PC-3 (cell line): ENCODE measurements around the gene ARHGAP11B.
"Not testable (repeated sequence)": the region's sequence is repeated elsewhere in the genome, so short reads cannot be mapped to it uniquely, and the experiment has no call there.

Experiments used
- ATAC-seq: fragments of 200-7000 bp; cut with Tn5 transposase; 2 replicates; pipeline ENCODE4 v1.9.1; 2020; ENCODE audit warnings: mild to moderate bottlenecking, moderate library complexity
- BruUV-seq: library from RNA; stranded (reverse); fragments of 400-500 nt; replicated peaks from 2 replicates; lab custom pipeline; 2021; lab: Mats Ljungman, UMichigan
- CTCF ChIA-PET: fragments of 300-600 bp; sonication (Branson Sonifier 250); formaldehyde crosslinking; loops from one replicate; lab custom pipeline; 2022; ENCODE audit warnings: antibody characterized with exemption; lab: Charles Lee
- POLR2A ChIA-PET: fragments of 300-600 bp; sonication (Branson Sonifier 250); formaldehyde crosslinking; loops from one replicate; lab custom pipeline; 2022; ENCODE audit warnings: antibody characterized with exemption; ENCODE audit not compliant: unreplicated experiment; lab: Charles Lee
- DNase-seq: peaks from one replicate; pipeline ENCODE4 v3.0.0-alpha.2; 2015
- H2AFZ ChIP-seq: fragments of 300-600 bp; sonication (generic); 2 replicates; pipeline ENCODE4 v1.6.0; 2016; ENCODE audit warnings: antibody characterized with exemption, low read length
- H3F3A ChIP-seq: fragments of 300-600 bp; sonication (generic); one replicate; pipeline ENCODE4 v1.6.0; 2017; ENCODE audit warnings: antibody characterized with exemption, low read length, control low read depth, mild to moderate bottlenecking; ENCODE audit not compliant: unreplicated experiment
- H3K27ac ChIP-seq: fragments of 300-600 bp; sonication (generic); 2 replicates; pipeline ENCODE4 v1.5.1; 2016; ENCODE audit warnings: mild to moderate bottlenecking, low read length
- H3K27me3 ChIP-seq: fragments of 300-600 bp; sonication (generic); 2 replicates; pipeline ENCODE4 v1.6.1; 2016; ENCODE audit warnings: low read length, mixed read lengths
- H3K36me3 ChIP-seq: fragments of 300-600 bp; sonication (generic); 2 replicates; pipeline ENCODE4 v1.6.1; 2016; ENCODE audit warnings: low read depth, mixed run types, low read length, mixed read lengths
- H3K4me1 ChIP-seq: fragments of 300-600 bp; sonication (generic); 2 replicates; pipeline ENCODE4 v1.5.1; 2016; ENCODE audit warnings: low read length; ENCODE audit not compliant: insufficient read depth
- H3K4me2 ChIP-seq: fragments of 300-600 bp; sonication (generic); 2 replicates; pipeline ENCODE4 v1.6.0; 2016; ENCODE audit warnings: low read length
- H3K4me3 ChIP-seq: fragments of 300-600 bp; sonication (generic); 2 replicates; pipeline ENCODE4 v1.5.1; 2016; ENCODE audit warnings: mild to moderate bottlenecking, low read length, mixed read lengths
- H3K79me2 ChIP-seq: fragments of 300-600 bp; sonication (generic); 2 replicates; pipeline ENCODE4 v1.6.1; 2017; ENCODE audit warnings: low read length, mixed read lengths
- H3K9ac ChIP-seq: fragments of 300-600 bp; sonication (generic); 2 replicates; pipeline ENCODE4 v1.6.0; 2016; ENCODE audit warnings: mild to moderate bottlenecking, low read length
- H3K9me2 ChIP-seq: fragments of 300-600 bp; sonication (generic); replicated peaks from 2 replicates; pipeline ENCODE4 v1.6.1; 2016; ENCODE audit warnings: mixed run types, low read length, mixed read lengths
- H3K9me3 ChIP-seq: fragments of 300-600 bp; sonication (generic); 2 replicates; pipeline ENCODE4 v1.6.1; 2016; ENCODE audit warnings: low read length, mixed read lengths
- H4K20me1 ChIP-seq: fragments of 300-600 bp; sonication (generic); 2 replicates; pipeline ENCODE4 v1.6.1; 2016; ENCODE audit warnings: low read length, mixed read lengths
- intact Hi-C: fragments of 100-400 bp; cut with micrococcal nuclease; formaldehyde crosslinking; loops from 2 replicates; pipeline ENCODE4 v1.9.0; 2023
- long read RNA-seq: library from polyadenylated mRNA; unstranded; transcript quantifications from one replicate; pipeline ENCODE4 v2.0.0, GENCODE V29; 2021; ENCODE audit not compliant: unreplicated experiment

The ARHGAP11B gene
- long read RNA-seq, partial matches to known transcripts: 0 of 4 reads
- long read RNA-seq, other reads (novel, unspliced or antisense): 4 of 4 reads

DNA sequence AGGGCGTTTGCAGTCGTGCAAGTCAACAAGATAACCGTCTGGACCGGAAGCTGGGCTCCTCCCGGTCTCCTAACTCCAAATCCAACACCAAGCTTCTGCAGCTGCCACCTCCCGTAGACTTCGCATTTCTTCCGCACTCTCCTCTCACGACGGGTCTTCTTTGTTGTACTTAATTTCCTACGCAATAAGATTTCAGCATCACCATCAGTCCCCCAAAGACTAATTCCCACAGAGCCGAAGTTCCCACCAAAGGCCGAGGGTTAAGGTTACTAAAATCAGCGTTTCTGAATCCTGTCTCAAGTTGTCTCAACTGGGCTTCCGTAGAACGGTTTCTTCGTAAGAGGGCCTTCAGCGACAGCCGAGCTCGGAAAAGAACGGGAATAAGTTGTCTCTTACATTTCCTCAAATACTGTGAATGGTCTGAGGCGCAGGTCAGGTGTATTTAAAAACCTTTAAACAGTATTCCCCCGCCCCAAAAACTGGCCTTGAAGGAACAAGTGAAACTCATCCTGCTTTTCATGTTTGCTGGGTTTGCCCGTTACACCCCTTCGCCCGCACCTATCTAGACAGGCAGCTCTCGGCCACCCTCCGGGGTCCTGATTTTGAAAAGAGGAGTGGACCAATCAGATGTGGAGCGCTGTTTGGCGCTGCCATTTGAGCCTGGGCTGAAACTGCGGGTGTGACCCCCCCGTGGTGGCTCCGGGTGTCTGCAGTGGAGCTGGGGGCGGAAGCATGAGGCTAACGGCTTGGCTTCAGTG lies at the start of gene ARHGAP11B:
TSS of gene ARHGAP11B (plus strand) at position 693 of the 758 bp plus-strand sequence.
- peak within 1 kb of the TSS; percentile 91 for H3K4me3 ChIP-seq
- H3K27me3 ChIP-seq, H3F3A ChIP-seq, H4K20me1 ChIP-seq, H3K36me3 ChIP-seq, CTCF ChIA-PET, H3K4me1 ChIP-seq, BruUV-seq, H3K9me2 ChIP-seq, H3K9me3 ChIP-seq: not testable (repeated sequence)
- DNase-seq (peak; percentile 99), ATAC-seq (peak; percentile 83)
- peak within 1 kb of the TSS; percentile 99 for H2AFZ ChIP-seq
- intact Hi-C loops: loop anchor here (5.0 kb wide), 1 partner anchor 702 kb away; the partner anchor contains the start of gene KLF13
- peaks cover 49% of the 10 kb centered on the region for H3K79me2 ChIP-seq
- peak within 1 kb of the TSS; percentile 91 for H3K4me2 ChIP-seq
- H3K9ac ChIP-seq: peak within 1 kb of the TSS; percentile 93
- peak within 1 kb of the TSS; percentile 91 for H3K27ac ChIP-seq
- POLR2A ChIA-PET: interaction anchor here (0.6 kb wide), 1 partner anchor 1989 kb away, joined by 3 read pairs; no protein-coding TSS in a partner anchor

DNA sequence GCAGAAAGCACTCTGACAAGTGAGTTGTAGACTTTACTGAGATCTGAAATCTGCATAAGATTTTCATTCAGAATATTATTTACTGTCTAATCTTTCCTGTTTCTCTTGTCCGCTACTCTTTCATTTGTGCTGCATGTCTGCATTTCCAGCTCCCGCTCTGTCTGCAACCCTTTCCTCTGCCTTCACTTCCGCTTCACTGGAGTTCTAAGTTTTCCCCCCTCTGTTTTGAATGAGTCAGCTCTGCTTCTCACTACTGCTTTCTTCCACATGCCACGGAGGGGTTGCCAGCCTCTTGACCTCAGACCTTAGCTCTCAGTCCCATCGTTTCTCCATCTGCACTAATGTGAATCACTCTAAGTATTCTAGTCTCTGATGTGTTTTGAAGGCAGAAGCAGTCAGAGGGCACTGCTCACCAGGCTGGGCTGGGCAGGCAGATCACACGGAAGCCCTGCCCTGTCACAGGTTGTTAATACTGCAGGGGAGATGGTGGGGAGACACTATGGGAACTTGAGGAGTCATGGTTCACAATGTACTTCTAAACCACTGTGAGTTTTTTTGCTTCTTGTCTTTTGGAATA lies 46.4 kb upstream of the ARHGAP11B start:
- H3F3A ChIP-seq, H3K27me3 ChIP-seq, H3K4me3 ChIP-seq, H3K9ac ChIP-seq, H3K9me2 ChIP-seq, H3K36me3 ChIP-seq, POLR2A ChIA-PET, H4K20me1 ChIP-seq, DNase-seq, H3K4me1 ChIP-seq, CTCF ChIA-PET, H2AFZ ChIP-seq, intact Hi-C loops, H3K9me3 ChIP-seq, H3K27ac ChIP-seq, H3K79me2 ChIP-seq, BruUV-seq, H3K4me2 ChIP-seq: not testable (repeated sequence)
- ATAC-seq: peak; percentile 48; the same call in 1 of the 2 replicates

DNA sequence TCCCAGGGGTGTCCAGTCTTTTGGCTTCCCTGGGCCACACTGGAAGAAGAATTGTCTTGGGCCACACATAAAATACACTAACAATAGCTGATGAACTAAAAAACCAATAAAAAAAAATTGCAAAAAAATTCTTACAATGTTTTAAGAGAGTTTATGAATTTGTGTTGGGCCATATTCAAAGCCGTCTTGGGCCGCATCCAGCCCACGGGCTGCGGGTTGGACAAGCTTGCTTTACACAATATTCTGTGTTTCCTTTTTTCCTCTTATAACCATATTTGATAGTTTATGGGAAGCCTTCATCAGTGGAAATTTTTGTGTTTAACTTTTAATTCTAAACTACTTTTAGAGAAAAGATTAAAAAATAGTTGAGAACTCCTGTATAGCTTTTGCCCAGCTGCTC lies 45.2 kb upstream of the ARHGAP11B start:
- H3K9ac ChIP-seq, H3K4me2 ChIP-seq, H3K27ac ChIP-seq, POLR2A ChIA-PET, H3K4me3 ChIP-seq, CTCF ChIA-PET, H3K27me3 ChIP-seq, H3F3A ChIP-seq, H2AFZ ChIP-seq, H3K9me3 ChIP-seq, H3K36me3 ChIP-seq, ATAC-seq, H3K79me2 ChIP-seq, H4K20me1 ChIP-seq, H3K9me2 ChIP-seq, H3K4me1 ChIP-seq, BruUV-seq, DNase-seq, intact Hi-C loops: not testable (repeated sequence)

- H4K20me1 ChIP-seq, H3K79me2 ChIP-seq, H3F3A ChIP-seq, CTCF ChIA-PET, ATAC-seq, POLR2A ChIA-PET, H3K36me3 ChIP-seq, intact Hi-C loops, H3K9ac ChIP-seq, H3K27ac ChIP-seq, H3K4me2 ChIP-seq, H3K27me3 ChIP-seq, H3K9me3 ChIP-seq, DNase-seq, BruUV-seq, H3K4me3 ChIP-seq, H3K4me1 ChIP-seq, H2AFZ ChIP-seq, H3K9me2 ChIP-seq: not testable (repeated sequence)
Measured at GRCh38 chr15:30598953-30599352, 27.0 kb upstream of the ARHGAP11B start.

DNA sequence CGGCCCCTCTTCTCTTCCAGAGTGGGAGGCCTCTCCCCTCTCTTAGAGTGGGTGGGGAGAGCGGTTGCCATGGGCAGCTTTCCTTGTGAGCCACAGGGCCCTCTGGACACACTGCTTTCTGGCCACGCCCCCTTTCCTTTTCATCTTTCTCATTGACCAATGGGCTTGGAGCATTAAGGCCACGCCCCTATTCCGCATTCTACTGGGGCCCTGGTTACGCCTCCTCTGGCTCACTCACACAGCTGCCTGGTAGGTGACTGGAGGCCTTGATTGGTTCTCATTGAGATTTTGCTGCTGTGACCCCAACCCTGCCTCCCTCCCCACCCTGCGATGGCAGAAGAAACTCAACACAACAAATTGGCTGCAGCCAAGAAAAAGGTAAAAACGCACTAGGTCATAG lies 22.1 kb upstream of the ARHGAP11B start, which contains the start of gene GOLGA8H:
TSS of gene GOLGA8H (plus strand) at position 233 of the 400 bp plus-strand sequence. CDS start at position 331, 98 bp downstream.
- ATAC-seq, DNase-seq, CTCF ChIA-PET, H3K36me3 ChIP-seq, H3K9me3 ChIP-seq, H3K4me3 ChIP-seq, H3K4me2 ChIP-seq, H3K9ac ChIP-seq, H3K27ac ChIP-seq, H4K20me1 ChIP-seq, H3K79me2 ChIP-seq, POLR2A ChIA-PET, H3K4me1 ChIP-seq, H3K9me2 ChIP-seq, H3F3A ChIP-seq, BruUV-seq, H3K27me3 ChIP-seq, intact Hi-C loops, H2AFZ ChIP-seq: not testable (repeated sequence)

DNA sequence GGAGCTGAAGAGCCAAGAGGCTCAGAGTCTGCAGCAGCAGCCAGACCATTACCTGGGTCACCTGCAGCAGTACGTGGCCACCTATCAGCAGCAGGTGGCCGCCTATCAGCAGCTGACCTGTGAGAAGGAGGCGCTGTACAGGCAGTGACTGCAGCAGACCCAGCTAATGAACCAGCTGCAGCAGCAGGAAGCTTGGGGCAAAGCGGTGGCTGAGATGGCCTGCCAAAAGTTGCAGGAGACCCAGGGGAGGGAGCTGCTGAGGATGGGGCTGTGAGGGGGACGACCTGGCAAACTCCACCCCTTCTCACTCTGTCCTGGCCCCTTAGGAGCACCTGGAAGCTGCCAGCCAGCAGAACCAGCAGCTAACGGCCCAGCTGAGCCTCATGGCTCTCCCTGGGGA lies 13.7 kb upstream of the ARHGAP11B start:
- H2AFZ ChIP-seq, H3K9ac ChIP-seq, H3K9me2 ChIP-seq, DNase-seq, POLR2A ChIA-PET, H3K27ac ChIP-seq, H3K79me2 ChIP-seq, H3K4me1 ChIP-seq, intact Hi-C loops, H4K20me1 ChIP-seq, BruUV-seq, H3K4me3 ChIP-seq, H3K9me3 ChIP-seq, ATAC-seq, H3K4me2 ChIP-seq, H3F3A ChIP-seq, CTCF ChIA-PET, H3K27me3 ChIP-seq, H3K36me3 ChIP-seq: not testable (repeated sequence)
